HG02588 (cell line): ENCODE data around the gene MRPS14.
"Not testable (repeated sequence)": the region's sequence is repeated elsewhere in the genome, so short reads cannot be mapped to it uniquely, and the experiment has no call there.

Source experiments
- ATAC-seq: cut with Tn5 transposase; IDR thresholded peaks from one replicate; pipeline ENCODE4 v1.9.1; 2021; ENCODE audit warnings: mild to moderate bottlenecking, moderate library complexity; ENCODE audit not compliant: unreplicated experiment

Gene MRPS14

DNA sequence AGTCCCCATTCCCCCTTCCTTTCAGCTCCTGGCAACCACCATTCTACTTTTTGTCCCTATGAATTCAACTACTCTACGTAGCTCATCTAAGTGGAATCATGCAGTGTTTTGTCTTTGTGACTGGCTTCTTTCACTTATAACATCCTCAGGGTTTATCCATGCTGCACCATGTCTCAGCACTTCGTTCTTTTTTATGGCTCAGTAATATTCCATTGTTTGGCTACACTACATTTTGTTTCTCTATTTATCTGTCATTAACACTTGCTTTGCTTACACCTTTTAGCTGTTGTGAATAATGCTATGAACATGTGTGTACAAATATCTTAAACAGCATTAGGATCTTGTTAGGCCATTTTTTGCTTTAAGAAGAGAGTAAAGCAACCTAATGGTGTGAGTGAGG is 1.5 kb upstream of the MRPS14 start:
- ATAC-seq: no peak

DNA sequence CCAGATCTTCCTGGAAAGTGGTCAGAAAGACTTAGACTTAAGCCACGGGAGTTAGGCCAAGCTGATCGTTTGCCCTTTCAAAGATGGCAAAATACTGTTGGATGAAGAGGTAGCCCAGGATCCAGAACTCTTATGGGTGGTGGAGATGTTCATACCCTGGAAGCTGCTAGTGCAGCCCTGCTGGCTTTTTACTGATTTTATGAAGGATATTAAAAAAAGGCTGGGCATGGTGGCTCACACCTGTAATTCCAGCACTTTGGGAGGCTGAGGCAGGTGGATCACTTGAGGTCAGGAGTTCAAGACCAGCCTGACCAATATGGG is 657 bp upstream of the MRPS14 start:
- not testable (repeated sequence) for ATAC-seq

DNA sequence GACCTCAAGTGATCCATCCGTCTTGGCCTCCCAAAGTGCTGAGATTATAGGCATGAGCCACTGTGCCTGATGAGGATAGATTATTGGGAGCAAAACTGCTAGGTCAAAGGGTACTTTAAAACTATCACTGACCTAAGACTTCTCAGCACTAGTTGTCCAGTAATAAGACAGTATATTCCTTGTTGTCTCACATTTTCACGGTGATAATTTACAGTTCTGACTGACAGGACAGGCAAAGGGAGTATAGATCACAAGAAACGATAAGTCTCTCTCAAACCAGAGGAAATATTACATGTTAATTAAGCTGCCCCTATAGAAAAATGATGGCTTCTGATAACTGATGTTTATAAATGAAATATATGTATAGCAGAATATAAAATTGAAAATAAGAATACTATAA is 3.7 kb downstream of the MRPS14 start:
- no peak for ATAC-seq

DNA sequence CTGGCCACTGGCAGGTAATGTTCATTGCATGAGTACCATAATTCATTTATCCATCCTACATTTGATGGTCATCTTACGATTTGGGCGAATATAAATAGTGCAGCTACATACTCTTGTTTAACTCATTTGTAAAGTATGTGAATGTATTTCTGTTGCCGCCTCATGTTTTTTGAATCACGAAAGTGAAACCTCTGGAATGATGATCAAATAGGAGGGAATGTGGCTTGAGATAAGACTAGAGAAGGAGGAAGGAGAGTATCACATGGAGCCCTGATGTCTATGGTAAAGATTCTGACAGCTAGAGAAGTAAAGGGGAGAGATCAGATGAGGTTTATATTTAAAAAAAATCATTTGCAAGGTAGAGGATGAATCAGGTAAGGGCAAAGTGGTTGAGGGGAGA is 8.0 kb downstream of the MRPS14 start:
- ATAC-seq: no peak

DNA sequence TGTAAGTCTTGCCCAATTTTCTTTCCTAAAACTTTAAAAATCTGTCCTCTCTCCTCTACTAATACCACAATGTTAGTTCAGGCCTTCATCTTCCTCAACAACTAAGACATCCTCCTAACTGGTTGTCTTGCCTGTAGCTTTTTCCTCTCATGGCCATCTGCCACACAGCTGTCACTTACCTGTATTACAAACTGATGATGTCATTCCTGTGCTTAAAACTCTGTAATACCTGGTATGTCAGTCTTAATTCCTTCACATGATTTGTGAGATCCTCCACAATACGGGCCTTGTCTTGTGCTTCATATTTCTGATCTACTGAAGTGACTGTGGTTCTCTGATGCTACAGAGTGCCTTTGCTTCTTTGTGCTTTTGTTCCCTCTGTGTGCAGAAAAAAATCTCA is 9.8 kb downstream of the MRPS14 start:
- no peak for ATAC-seq

DNA sequence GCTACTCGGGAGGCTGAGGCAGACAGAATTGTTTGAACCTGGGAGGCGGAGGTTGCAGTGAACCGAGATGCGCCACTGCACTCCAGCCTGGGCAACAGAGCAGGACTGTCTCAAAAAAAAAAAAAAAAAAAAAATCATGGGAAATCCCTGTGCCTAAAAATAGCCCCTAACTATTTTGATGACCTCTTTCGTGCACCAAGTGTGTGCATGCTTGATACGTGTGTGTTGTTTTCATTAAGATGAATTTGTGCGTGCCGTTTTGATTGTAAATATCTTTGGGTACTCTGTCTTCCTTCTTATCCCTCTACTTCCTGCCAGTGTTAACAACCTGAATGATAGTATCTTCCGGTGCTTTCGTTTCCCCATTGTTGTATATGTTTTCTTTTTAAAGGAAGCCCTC is 13.7 kb downstream of the MRPS14 start:
- ATAC-seq: no peak

DNA sequence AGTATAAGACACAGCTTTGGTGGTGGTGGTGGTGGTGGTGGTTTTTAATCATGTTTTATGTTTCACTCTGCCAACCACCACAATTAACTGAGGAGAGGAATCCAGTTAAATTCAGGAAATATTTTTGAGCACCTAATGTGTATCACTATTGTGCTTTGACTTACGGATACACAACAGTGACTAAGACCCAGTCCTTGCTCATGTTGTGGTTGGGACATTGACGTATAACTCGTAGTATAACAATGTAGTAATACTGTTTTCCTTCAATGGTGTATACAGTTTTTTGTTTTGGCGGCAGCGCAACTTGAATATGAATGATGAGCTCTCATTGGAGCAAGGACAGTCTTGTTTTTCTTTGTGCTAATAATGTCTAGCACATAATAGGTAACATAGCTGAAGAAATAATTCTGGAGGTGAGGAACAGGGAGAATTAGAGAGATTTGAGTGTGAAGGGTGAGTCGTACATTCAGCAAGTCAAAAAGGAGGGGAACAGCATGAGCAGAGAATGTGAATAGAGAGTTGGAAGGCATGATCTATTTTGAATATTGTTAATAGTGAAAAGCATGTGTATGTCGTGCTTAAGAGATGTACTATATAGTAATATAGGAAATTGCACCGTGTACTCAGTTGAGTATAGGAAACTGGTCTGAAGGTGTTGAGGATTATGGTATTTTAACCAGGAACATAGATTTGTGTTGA is 18.0 kb downstream of the MRPS14 start:
- no peak for ATAC-seq

DNA sequence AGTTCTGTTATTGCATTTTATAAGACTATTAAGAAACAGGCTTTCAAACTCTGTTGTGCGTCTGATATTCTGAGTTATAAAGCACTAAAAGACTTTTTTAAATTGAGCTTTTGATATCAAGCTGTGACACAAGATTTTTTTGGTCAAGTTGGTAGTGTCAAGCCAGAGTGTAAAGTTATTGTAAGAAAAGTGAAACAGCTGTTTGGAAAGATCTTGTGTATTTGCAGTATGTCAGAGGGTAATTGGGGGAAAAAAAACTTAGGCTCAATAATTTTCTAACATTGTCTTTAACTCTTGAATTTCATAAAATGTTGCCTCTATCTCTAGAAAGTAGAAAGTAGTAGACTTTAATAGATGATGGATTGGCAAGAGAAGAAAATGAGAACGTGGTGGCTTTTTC is 19.7 kb downstream of the MRPS14 start:
- no peak for ATAC-seq

DNA sequence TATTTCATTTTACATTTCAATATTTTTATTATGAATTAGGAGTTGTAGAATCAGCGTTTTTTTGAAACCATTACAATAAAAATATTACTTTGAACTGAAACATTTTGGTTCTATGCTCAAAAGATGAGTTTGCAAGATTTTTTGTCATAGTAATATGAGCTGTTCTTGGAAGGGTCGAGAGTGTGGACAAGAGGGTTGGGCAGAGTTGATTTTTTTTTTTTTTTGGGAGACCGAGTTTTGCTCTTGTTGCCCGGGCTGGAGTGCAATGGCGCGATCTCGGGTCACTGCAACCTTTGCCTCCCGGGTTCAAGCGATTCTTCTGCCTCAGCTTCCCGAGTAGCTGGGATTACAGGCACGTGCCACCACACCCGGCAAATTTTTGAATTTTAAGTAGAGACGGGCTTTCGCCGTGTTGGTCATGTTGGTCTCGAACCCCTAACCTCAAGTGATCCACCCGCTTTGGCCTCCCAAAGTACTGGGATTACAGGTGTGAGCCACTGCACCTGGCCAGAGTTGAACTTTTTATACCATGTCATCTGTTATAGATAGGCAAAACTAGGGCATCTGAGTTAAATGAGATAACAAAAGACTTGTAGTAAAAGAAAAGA is 20.2 kb downstream of the MRPS14 start:
- ATAC-seq: no peak

DNA sequence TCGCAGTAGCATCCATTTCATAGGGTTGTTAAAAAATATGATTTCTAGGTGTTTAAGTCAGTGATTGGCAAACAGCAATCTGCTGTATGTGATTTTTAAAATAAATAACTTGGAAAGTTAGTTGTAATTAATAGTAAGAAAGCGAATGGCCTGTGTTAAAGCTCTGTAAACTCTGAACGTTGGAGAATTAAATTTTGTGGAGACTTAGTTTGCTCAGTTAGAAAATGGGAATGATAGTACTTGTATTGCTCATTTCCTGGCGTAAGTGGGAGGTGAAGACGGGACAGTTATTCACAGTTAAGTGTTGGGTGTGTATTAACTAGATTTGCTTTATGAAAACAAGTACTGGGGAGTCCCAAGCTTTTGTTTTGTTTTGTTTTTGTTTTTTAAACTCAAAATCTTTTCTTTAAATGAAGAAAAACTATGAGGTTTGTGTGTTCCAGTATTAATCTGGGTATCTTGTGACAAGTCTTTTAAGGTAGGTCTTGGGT is 22.5 kb downstream of the MRPS14 start:
- ATAC-seq: no peak

DNA sequence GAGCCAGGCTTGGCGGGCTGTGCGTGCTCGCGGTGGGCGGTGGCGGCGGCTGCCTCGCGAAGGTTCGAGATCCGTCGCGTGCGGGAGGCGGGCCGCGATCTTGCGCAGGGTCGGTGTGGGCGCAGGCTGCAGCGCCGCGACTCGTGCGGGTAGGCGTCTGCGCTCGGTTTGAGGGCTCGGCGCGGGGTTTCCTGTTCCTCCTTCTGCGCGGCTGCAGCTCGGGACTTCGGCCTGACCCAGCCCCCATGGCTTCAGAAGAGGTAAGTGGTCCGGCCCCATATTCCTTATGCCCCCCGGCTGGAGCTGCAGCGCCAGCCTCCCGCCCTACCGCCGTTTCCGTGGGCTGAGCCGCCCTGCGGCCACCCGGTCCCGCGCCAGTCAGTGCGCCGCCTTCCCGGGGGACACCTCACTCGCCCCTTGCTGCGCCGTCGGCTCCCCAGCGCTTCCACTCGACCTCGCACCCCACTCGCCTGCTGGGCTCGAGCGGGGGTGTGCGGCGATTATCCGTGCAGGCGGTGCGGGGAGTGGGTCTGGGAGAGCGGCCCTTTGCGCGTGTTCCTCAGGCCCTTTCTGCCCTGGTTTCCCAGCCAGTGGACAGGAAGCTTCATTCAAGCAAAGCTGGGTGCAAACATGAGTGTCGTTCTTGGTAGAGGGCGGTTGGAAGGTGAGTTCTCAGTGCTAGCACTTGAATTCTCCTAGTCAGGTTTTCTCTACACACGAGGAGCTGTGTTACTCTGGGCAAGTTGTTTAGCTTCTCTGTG is 23.1 kb downstream of the MRPS14 start, which contains the start of gene CACYBP:
Gene CACYBP, plus strand, starts transcription at position 12 of the 761 bp plus-strand sequence. Its CDS starts 234 bp downstream, at position 246.
- peak; percentile 10 for ATAC-seq

DNA sequence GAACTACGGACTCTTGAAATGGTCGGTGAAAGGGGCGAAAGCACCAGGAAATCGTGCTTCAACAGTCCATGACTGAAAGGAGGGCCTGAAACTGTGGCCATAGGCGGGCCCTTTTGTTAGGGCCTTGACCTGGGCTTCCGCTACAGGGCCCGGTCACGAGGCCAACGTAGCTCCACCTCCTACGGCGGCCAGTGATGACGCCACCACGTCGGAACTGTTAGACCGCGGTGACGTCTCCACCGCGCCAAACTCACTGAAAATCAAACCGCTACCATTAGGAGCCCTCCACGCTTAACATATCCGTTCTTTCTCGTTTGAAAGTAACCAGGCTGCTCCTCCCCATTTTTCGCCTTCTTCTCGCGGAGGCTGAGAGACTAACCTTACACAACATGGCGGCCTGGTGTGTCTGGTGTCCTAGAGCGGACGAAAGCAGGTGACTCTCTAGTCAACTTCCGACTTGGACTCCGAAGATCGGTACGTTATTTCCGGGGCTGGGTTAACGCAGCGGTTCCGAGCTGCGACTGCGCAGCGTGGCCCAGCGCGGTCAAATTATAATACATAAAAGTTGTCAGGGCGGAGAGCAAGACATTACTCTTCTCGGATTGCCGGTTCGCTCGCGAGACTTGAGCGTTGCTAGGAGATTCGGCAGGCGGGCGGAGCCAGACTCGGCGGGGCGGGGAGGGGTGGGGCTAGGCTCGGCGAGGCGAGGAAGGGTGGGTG is 23.8 kb downstream of the MRPS14 start:
- ATAC-seq: peak; percentile 72

DNA sequence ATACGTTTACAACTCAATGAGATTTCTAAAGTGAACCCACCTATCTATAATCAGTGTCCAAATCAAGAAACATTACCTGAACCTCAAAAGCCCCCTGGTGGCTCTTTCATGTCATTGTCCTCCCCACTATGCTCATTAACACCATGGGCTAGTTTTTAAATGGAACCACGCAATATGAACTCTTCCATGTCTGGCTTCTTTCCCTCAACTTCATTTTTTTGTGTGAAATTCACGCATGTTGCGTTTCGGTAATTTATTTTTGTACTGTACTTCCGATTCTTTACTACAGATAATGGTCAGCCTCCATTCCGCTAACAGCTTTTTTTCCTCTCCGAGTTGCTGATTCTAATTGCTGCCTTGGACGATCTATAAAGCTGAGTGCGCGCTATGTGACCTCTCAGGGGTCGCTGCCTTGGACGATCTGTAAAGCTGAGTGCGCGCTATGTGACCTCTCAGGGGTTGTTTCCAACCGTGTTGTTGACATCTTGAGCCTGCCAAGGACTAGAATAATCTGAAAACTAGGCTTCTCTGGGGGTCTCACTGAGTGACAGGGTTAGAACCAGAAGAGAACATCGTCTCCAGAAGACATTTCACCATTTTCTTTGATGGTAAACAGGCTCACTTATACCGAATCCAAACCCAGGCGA is 24.5 kb downstream of the MRPS14 start:
- peak; percentile 1 for ATAC-seq

DNA sequence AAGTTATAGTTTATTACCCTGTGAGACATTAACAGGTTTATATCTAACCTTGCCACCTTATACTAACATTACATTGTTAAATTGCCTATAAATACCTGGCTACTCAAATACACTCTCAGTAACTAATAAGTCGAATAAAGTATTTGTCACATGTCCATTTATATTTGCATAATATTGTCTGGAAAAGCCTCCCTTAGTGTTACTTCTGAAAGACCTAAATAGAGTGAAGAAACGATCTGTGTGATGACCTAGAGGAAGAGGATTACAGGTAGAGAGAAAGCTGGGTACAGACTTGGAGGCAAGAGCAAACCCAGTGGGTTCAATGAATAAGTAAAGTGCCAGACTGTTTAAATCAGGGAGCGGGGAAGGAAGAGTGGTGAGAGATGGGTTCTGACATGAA is 26.2 kb downstream of the MRPS14 start:
- ATAC-seq: no peak

DNA sequence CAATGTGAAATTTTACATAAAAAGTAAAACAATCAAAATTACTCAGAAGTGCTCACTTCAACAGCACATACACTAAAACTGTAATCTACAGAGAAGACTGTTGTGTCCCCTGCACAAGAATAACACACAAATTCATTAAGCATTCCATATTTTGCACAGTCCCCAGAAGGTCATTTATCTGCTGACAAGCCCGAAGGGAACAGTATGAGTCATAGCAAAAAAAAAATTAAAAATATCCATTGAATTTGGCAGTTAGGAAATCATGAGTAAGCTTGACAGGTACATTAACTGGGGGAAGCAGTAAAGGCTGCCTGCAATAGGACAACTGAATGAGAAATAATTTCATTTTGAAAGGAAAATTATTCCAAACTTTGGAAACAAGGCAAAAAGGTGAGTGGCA is 26.7 kb downstream of the MRPS14 start:
- no peak for ATAC-seq

DNA sequence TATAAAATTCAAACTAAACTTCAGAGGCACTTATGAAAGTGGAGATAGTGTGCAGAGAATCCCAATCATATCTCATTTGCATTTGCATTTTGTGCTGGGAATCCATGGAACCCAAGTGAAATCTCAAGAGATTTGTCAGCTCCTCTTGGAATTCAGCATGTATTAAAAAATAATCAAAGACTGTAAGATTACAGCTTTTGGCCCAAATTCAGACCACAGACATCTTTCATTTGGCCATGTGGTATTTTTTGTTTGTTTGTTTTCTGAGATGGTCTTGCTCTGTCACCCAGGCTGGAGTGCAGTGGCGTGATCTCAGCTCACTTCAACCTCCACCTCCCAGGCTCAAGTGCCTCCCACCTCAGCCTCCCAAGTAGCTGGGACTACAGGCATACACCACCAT is 27.3 kb downstream of the MRPS14 start:
- no peak for ATAC-seq

DNA sequence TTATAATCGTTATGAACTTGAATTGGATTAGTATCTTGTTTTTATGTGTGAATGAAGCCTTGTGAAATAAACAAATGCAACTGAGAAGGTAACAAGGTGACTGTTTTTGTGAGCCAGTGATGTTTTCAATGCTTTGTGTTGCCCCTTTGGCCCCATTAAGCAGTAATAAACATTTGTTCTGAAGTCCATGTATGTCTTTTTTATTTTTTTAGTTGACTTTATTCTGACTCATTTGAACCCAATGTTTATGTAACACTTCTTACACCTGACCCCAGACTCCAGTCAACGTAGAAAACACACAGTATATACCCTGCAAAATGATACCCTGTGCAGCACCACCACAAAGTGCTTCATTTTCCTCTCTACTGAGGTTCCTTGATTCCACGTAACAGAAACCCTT is 28.1 kb downstream of the MRPS14 start:
- ATAC-seq: no peak

DNA sequence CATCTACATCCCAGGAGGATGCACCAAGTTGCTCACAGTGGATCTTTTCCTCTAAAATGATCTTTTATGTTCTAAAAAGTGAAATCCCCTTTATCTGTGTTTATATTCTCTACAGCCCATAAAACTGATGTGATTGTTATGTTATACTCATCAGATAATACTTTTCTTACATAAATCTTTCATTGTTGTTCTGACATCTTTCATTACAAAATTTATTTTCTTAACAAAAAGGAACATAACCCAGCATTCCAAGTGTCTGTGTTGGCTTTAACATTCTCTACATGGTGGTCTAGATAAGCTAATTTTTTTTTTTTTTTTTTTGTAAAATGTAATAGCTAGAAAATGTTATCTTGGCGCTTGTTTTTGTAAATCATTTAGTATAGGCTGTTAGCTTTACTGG is 31.8 kb downstream of the MRPS14 start:
- no peak for ATAC-seq

DNA sequence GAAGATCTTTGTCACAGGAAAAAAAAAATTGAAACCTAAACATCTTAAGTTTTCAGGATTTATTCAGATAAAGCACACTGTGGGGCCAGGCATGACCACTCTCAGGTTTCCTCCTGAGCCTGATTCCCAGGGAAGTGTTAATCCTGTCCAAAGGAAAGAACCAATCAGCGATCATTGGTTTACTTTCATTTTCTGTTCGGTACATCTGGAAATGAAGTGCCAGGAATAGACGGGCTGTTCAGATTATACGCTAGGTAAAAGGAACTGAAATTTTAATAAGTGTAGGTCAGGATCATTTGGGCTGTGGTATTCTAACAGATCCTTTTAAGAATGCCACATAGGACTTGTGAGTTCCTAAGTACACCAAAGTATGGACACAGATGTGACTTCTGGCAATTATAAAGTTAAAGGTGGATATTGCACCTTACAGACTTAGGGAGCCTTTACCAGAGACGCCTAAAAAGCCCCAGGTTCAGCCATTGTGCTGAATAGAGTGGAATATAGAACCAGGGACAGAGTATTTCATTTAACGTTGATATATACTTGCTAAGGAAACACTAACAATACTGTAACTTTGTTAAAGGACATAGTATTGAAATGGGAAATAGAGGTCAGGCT is 32.7 kb downstream of the MRPS14 start:
- no peak for ATAC-seq

DNA sequence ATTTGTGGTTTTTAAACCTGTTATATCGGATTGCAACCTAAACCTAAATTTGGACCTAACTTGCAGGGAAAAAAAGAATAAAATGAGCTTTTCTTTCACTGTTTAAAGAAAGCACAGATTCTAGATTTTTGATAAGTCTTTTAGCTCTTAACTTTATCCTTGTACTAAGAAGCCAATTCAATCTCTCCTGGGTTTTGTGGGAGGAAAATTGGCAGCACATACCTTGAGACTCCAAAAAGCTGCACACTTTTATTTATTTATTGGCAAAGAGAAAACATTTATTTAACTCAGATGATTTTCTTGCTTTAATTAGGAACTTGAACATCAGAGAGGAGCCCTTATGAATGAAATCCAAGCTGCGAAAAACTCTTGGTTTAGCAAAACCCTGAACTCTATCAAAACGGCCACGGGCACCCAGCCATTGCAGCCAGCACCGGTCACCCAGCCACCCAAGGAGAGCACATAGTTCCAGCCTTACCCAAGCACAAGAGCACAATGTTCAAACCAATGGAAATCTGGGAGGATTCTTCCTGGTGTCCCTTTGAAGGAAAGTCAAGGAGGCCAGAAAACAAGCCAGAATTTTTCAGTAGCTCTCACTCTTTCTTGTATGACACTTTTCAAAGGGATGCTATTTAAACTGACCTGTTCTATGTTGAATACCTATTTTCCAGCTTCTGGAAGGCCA is 33.5 kb downstream of the MRPS14 start:
- ATAC-seq: no peak
